Esophagus squamous epithelium (tissue), 4 donors: ENCODE results near the gene NHSL1.

Experiments used
- POLR2A ChIP-seq, 4 donors: fragments of 450-650 bp; IDR thresholded peaks; one replicate each; pipeline ENCODE4 v1.6.1; 2017; ENCODE audit warnings: antibody characterized with exemption in 4 of 4, mild to moderate bottlenecking in 4 of 4, moderate library complexity in 3 of 4
- TF ChIP-seq, protein P1 (sequence below), 6 experiments: fragments of 450-650 bp in 4 of 6; fragments of 200-600 bp in 2 of 6; sonication (generic) in 2 of 6; IDR thresholded peaks; one replicate each; pipeline ENCODE4 v1.5.1; 2016 to 2019; ENCODE audit warnings: antibody characterized with exemption in 6 of 6, mild to moderate bottlenecking in 4 of 6, moderate library complexity in 4 of 6

GRCh38 chr6:138377844-138378243, 121.5 kb downstream of the NHSL1 start, which contains the start of gene SMIM28:
- TF ChIP-seq, protein P1, sequence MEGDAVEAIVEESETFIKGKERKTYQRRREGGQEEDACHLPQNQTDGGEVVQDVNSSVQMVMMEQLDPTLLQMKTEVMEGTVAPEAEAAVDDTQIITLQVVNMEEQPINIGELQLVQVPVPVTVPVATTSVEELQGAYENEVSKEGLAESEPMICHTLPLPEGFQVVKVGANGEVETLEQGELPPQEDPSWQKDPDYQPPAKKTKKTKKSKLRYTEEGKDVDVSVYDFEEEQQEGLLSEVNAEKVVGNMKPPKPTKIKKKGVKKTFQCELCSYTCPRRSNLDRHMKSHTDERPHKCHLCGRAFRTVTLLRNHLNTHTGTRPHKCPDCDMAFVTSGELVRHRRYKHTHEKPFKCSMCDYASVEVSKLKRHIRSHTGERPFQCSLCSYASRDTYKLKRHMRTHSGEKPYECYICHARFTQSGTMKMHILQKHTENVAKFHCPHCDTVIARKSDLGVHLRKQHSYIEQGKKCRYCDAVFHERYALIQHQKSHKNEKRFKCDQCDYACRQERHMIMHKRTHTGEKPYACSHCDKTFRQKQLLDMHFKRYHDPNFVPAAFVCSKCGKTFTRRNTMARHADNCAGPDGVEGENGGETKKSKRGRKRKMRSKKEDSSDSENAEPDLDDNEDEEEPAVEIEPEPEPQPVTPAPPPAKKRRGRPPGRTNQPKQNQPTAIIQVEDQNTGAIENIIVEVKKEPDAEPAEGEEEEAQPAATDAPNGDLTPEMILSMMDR (IDR thresholded peaks at IDR 0.05): no peak
- no peak for TF ChIP-seq POLR2A (IDR thresholded peaks at IDR 0.05)
